Spleen (tissue), 11 donors: ENCODE data around the gene SYNJ2. TPM values are rescaled to one million over a fixed set of nuclear protein-coding genes. Genes with fewer than 3 reads are reported as not detected.
A peak's percentile ranks its signal among the peaks of the same experiment; 100 is the strongest.

Experiments used
- DNase-seq: peaks from one replicate; pipeline ENCODE4 v3.0.0-alpha.2; 2020
- H3K27ac ChIP-seq, 8 donors: fragments of 200-600 bp; sonication (generic) in 7 of 8; 1 replicate in 4 of 8; 2 replicates in 4 of 8; pipeline versions ENCODE4 v1.5.0 to v1.8.0; 2016 to 2021; ENCODE audit warnings: inconsistent platforms in 4 of 8, mild to moderate bottlenecking in 4 of 8, moderate library complexity in 1 of 8
- H3K27me3 ChIP-seq, 7 donors: fragments of 200-600 bp; sonication (generic) in 6 of 7; replicated peaks in 1 of 7; 1 replicate in 4 of 7; 2 replicates in 3 of 7; pipeline versions ENCODE4 v1.5.0 to v1.8.0; 2016 to 2021; ENCODE audit warnings: inconsistent platforms in 3 of 7, mild to moderate bottlenecking in 1 of 7
- H3K36me3 ChIP-seq, 6 donors: fragments of 200-600 bp; sonication (generic) in 5 of 6; 1 replicate in 4 of 6; 2 replicates in 2 of 6; pipeline versions ENCODE4 v1.5.0 to v1.8.0; 2016 to 2021; ENCODE audit warnings: inconsistent platforms in 2 of 6
- H3K4me1 ChIP-seq, 6 donors: fragments of 200-600 bp; sonication (generic) in 5 of 6; 1 replicate in 3 of 6; 2 replicates in 3 of 6; pipeline versions ENCODE4 v1.5.0 to v1.8.0; 2016 to 2021; ENCODE audit warnings: inconsistent platforms in 3 of 6
- H3K4me3 ChIP-seq, 8 donors: fragments of 200-600 bp; sonication (generic) in 7 of 8; 1 replicate in 4 of 8; 2 replicates in 4 of 8; pipeline versions ENCODE4 v1.5.0 to v1.8.0; 2016 to 2021; ENCODE audit warnings: inconsistent platforms in 4 of 8, mild to moderate bottlenecking in 4 of 8, moderate library complexity in 2 of 8
- H3K9me3 ChIP-seq, 8 donors: fragments of 200-600 bp; sonication (generic) in 7 of 8; 1 replicate in 4 of 8; 2 replicates in 4 of 8; pipeline versions ENCODE4 v1.5.0 to v1.8.0; 2016 to 2021; ENCODE audit warnings: inconsistent platforms in 4 of 8
- POLR2A ChIP-seq, 3 donors: fragments of 450-650 bp; IDR thresholded peaks; one replicate each; pipeline ENCODE4 v1.5.1; 2017; ENCODE audit warnings: antibody characterized with exemption in 3 of 3, mild to moderate bottlenecking in 1 of 3
- POLR2AphosphoS5 ChIP-seq, 3 donors: sonication (generic); formaldehyde crosslinking; IDR thresholded peaks; one replicate each; pipeline ENCODE4 v1.5.1; 2017; ENCODE audit warnings: antibody characterized with exemption in 3 of 3
- WGBS, 5 donors: extraction: QIAGEN DNeasy Blood & Tissue Kit in 3 of 5; methylation state at CpG; one replicate each; pipeline versions ENCODE4 v1.1.5 to v1.1.7; 2013 to 2018; 5-methylcytosine and 5-hydroxymethylcytosine counted together
- intact Hi-C: fragments of 100-400 bp; cut with DNase I; formaldehyde crosslinking; loops from one replicate; pipeline ENCODE4 v1.15.0; 2023; ENCODE audit warnings: low total_unique reads
- polyA plus RNA-seq, 3 donors: library from polyadenylated mRNA; stranded (reverse); fragments of 200-250 nt; gene quantifications; one replicate each; pipeline ENCODE4 v1.2.1, GENCODE V29; 2013
- total RNA-seq, 7 donors: library from RNA; depleted of rRNA in 3 of 7; stranded (reverse); fragments of >200 nt in 3 of 7; fragmentation: NEBNext Ultra II Directional in 4 of 7; extraction: Animal tissue kit (Norgen Biotek cat#: 25700) in 4 of 7; gene quantifications; one replicate each; pipeline versions ENCODE4 v1.1.0 to v1.2.1, GENCODE V29; 2016 to 2021
- TF ChIP-seq, protein P1 (sequence below), 11 experiments: fragments of 200-600 bp in 7 of 11; fragments of 450-650 bp in 4 of 11; sonication (generic) in 4 of 11; IDR thresholded peaks in 8 of 11; conservative IDR thresholded peaks in 3 of 11; 1 replicate in 7 of 11; 2 replicates in 4 of 11; pipeline versions ENCODE4 v1.4.0 to v1.8.0; 2016 to 2021; ENCODE audit warnings: antibody characterized with exemption in 11 of 11, inconsistent platforms in 4 of 11, mild to moderate bottlenecking in 1 of 11
- donor health status: healthy with polysubstance abuse.
- donor health status: DM: no; HTN: no; CAD: no; lungs with moderate emphysema.
- donor health status: DM: no; HTN: no; CAD: no.
- donor health status: Bipolar disorder and iron deficiency.
- donor health status: healthy.
- donor health status: DM: no; HTN: no; CAD: no.
- donor health status: DM: yes; HTN: yes; CAD: no.

SYNJ2 gene
- total and polyA plus RNA-seq, 10 donors: 2.4 to 34.0 (median 9.2) TPM

DNA sequence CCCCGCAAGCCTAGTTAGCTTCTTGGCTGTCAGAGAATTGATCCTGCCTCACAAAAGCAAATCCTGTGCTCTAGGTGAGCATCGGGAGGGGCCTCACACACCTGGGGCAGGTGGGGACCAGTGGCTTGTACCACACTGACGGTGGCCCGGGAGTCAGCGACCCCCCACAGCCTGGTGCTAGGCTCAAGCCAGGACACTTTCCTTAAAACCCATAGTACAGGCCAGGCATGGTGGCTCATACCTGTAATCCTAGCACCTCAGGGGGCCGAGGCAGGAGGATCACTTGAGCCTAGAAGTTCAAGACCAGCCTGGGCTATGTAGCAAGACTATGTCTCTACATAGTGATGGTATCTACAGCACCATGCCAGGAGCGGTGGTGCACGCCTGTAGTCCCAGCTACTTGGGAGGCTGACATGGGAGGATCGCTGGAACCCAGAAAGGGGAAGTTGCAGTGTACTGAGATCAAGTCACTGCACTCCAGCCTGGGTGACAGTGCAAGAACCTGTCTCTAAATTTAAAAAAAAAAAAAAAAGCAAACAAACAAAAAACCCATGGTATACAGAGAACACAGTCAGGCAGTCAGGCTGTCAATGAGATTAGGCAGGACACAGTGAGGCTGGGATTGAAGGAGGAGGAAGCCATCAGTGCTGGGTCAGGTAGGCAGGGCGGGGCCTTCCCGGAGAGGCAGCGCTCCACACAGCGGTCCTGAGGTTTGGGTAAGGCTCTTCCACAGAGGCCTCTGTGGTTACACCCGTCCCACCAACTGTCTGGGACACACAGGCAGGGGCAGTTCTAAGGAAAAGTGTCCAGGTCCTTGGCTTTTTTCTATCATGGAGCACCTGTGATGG is 41.3 kb downstream of the SYNJ2 start:
- Histone ChIP-seq H3K27me3 (no peaks in the 10 kb centered on the region), H3K27ac (no peak overlapping the region), H3K9me3 (no peaks in the 10 kb centered on the region), H3K4me3 (no peak overlapping the region), H3K4me1 (peaks cover 17 to 59% (median 47%) of the 10 kb centered on the region in 6 donors), H3K36me3 (peaks cover 0 to 26% (median 0%) of the 10 kb centered on the region in 6 donors)
- intact Hi-C loops: no loop called here
- TF ChIP-seq POLR2AphosphoS5 (IDR thresholded peaks at IDR 0.05): no peak
- TF ChIP-seq, protein P1, sequence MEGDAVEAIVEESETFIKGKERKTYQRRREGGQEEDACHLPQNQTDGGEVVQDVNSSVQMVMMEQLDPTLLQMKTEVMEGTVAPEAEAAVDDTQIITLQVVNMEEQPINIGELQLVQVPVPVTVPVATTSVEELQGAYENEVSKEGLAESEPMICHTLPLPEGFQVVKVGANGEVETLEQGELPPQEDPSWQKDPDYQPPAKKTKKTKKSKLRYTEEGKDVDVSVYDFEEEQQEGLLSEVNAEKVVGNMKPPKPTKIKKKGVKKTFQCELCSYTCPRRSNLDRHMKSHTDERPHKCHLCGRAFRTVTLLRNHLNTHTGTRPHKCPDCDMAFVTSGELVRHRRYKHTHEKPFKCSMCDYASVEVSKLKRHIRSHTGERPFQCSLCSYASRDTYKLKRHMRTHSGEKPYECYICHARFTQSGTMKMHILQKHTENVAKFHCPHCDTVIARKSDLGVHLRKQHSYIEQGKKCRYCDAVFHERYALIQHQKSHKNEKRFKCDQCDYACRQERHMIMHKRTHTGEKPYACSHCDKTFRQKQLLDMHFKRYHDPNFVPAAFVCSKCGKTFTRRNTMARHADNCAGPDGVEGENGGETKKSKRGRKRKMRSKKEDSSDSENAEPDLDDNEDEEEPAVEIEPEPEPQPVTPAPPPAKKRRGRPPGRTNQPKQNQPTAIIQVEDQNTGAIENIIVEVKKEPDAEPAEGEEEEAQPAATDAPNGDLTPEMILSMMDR (IDR thresholded peaks at IDR 0.05 in 8 of 11, conservative IDR thresholded peaks at IDR 0.05 in 3 of 11): no peak
- TF ChIP-seq POLR2A (IDR thresholded peaks at IDR 0.05): no peak
- 87 to 94% (median 93%) methylated on average over 9 to 14 of the region's 14 CpGs for WGBS, 5 donors
- DNase-seq: peak; percentile 63

DNA sequence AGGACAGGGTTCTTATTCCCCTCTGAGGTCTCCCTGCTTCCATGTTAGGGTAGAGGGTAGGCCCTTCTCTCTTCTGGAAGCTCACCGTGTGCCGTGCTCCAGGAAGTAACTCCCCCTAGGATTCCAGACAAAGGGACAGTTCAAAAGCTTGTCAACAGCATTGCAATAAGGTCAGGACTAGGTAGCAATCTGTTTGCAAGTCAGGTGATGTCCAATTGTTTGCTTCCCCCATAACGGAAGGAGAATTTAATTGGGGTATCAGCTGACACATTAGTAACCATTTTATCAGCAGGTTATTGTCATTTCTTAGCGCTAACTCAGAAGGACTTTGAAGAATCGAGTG is 41.9 kb downstream of the SYNJ2 start:
- TF ChIP-seq POLR2A (IDR thresholded peaks at IDR 0.05) (no peak), POLR2AphosphoS5 (IDR thresholded peaks at IDR 0.05) (no peak)
- TF ChIP-seq, protein P1 (IDR thresholded peaks at IDR 0.05 in 8 of 11, conservative IDR thresholded peaks at IDR 0.05 in 3 of 11): no peak
- Histone ChIP-seq H3K9me3 (no peaks in the 10 kb centered on the region), H3K36me3 (peaks cover 0 to 21% (median 0%) of the 10 kb centered on the region in 6 donors), H3K4me1 (peaks cover 17 to 60% (median 46%) of the 10 kb centered on the region in 6 donors), H3K4me3 (no peak overlapping the region), H3K27ac (no peak overlapping the region), H3K27me3 (no peaks in the 10 kb centered on the region)
- WGBS, 5 donors: 90 to 94% (median 92%) methylated on average over 5 of the region's 5 CpGs
- no peak for DNase-seq
- intact Hi-C loops: no loop called here

DNA sequence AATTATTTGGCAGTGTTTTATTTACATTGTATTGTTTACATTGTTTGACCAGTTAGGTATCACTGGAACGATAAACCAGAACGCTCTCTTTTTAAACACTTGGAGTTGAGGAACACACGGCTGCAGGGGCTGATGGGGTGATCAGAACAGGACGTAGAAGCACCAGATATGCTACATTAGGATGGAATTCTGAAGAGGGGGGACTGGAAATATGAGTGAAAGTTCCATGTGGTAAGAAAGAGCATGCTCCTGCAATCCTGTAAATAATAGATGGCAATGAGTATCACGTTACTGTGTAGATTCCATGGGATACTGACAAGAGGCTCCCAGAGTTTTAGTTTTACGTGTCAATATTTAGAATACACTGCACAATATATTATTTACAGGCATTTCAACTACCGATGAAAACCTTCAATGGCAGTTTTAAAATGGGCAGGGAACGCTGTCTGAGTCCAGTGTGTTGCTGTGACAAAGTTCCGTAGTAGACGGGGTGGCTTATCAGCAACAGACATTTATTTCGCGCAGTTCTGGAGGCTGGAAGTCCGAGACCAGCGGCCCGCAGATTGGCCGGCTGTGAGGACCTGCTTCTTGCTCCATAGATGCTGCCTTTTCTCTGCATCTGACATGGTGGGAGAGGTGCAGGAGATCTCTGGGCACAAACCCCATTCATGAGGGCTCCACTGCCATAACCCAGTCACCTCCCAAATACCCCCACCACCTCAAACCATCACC is 43.1 kb downstream of the SYNJ2 start:
- Histone ChIP-seq H3K27me3 (no peaks in the 10 kb centered on the region), H3K27ac (no peak overlapping the region), H3K4me3 (no peak overlapping the region), H3K36me3 (peaks cover 0 to 9% (median 0%) of the 10 kb centered on the region in 6 donors), H3K4me1 (peaks cover 17 to 54% (median 38%) of the 10 kb centered on the region in 6 donors), H3K9me3 (no peaks in the 10 kb centered on the region)
- DNase-seq: peak; percentile 16
- TF ChIP-seq, protein P1 (IDR thresholded peaks at IDR 0.05 in 8 of 11, conservative IDR thresholded peaks at IDR 0.05 in 3 of 11): no peak
- TF ChIP-seq POLR2A (IDR thresholded peaks at IDR 0.05): no peak
- TF ChIP-seq POLR2AphosphoS5 (IDR thresholded peaks at IDR 0.05): no peak
- intact Hi-C loops: no loop called here
- 83 to 97% (median 95%) methylated on average over 14 to 16 of the region's 16 CpGs for WGBS, 5 donors
